ENCODE results near the gene SYTL4. TPM values are rescaled to one million over a fixed set of nuclear protein-coding genes. Genes with fewer than 3 reads are reported as not detected.

SYTL4 gene
- total RNA-seq, 2 donors from 2014 or later = 13.1 to 13.5 TPM

- no peak for TF ChIP-seq CTCF (IDR thresholded peaks at IDR 0.05)
- H3K4me3 ChIP-seq = no peak overlapping the region
These were observed 82.2 kb downstream of the SYTL4 start for GRCh38 chrX:100649550-100650356.

GRCh38 chrX:100648458-100649417, 83.2 kb downstream of the SYTL4 start:
- H3K4me3 ChIP-seq = no peak overlapping the region
- H3K36me3 ChIP-seq = no peaks in the 10 kb centered on the region
- peaks cover 5 to 27% of the 10 kb centered on the region in 2 donors for H3K4me1 ChIP-seq (ENCODE audit: control insufficient read depth in 1 of 2, low read depth in 2 of 2)
- H3K9me3 ChIP-seq = no peaks in the 10 kb centered on the region
- peak overlapping the region; percentile 67 to 71 for H3K27ac ChIP-seq
- TF ChIP-seq CTCF (IDR thresholded peaks at IDR 0.05) = no peak
- H3K27me3 ChIP-seq (replicated peaks; ENCODE audit: insufficient read depth) = no peaks in the 10 kb centered on the region
- DNase-seq (ENCODE audit: low spot score) (no peak), ATAC-seq (ENCODE audit: insufficient number of reproducible peaks, low FRiP score, low read depth) (no peak)

More at GRCh38 chrX:100649550-100650356, 82.2 kb downstream of the SYTL4 start:
- Histone ChIP-seq H3K27ac (peak overlapping the region; percentile 38 to 71), H3K4me1 (ENCODE audit: control insufficient read depth in 1 of 2, low read depth in 2 of 2) (peaks cover 5 to 20% of the 10 kb centered on the region in 2 donors), H3K36me3 (no peaks in the 10 kb centered on the region), H3K9me3 (no peaks in the 10 kb centered on the region), H3K27me3 (replicated peaks; ENCODE audit: insufficient read depth) (no peaks in the 10 kb centered on the region)
- no peak for DNase-seq (ENCODE audit: low spot score)
- ATAC-seq (ENCODE audit: insufficient number of reproducible peaks, low FRiP score, low read depth) = peak; percentile 35

- Histone ChIP-seq H3K4me3 (no peak overlapping the region), H3K36me3 (no peaks in the 10 kb centered on the region), H3K27me3 (replicated peaks; ENCODE audit: insufficient read depth) (no peaks in the 10 kb centered on the region), H3K9me3 (no peaks in the 10 kb centered on the region), H3K27ac (peak overlapping the region in 1 of 2 donors; percentile 71), H3K4me1 (ENCODE audit: control insufficient read depth in 1 of 2, low read depth in 2 of 2) (peaks cover 5 to 33% of the 10 kb centered on the region in 2 donors)
- no peak for TF ChIP-seq CTCF (IDR thresholded peaks at IDR 0.05)
- ATAC-seq (ENCODE audit: insufficient number of reproducible peaks, low FRiP score, low read depth) (no peak), DNase-seq (ENCODE audit: low spot score) (no peak)
These were observed 84.2 kb downstream of the SYTL4 start for GRCh38 chrX:100647739-100648138.

GRCh38 chrX:100647095-100647494, 84.8 kb downstream of the SYTL4 start:
- no peak for ATAC-seq (ENCODE audit: insufficient number of reproducible peaks, low FRiP score, low read depth)
- Histone ChIP-seq H3K9me3 (no peaks in the 10 kb centered on the region), H3K36me3 (no peaks in the 10 kb centered on the region), H3K4me3 (no peak overlapping the region), H3K27me3 (replicated peaks; ENCODE audit: insufficient read depth) (no peaks in the 10 kb centered on the region), H3K27ac (peak overlapping the region in 1 of 2 donors; percentile 68), H3K4me1 (ENCODE audit: control insufficient read depth in 1 of 2, low read depth in 2 of 2) (peaks cover 5 to 33% of the 10 kb centered on the region in 2 donors)
- no peak for DNase-seq (ENCODE audit: low spot score)
- no peak for TF ChIP-seq CTCF (IDR thresholded peaks at IDR 0.05)

- Histone ChIP-seq H3K4me3 (peak overlapping the region; percentile 67), H3K36me3 (no peaks in the 10 kb centered on the region), H3K9me3 (no peaks in the 10 kb centered on the region), H3K27me3 (replicated peaks; ENCODE audit: insufficient read depth) (no peaks in the 10 kb centered on the region), H3K27ac (peak overlapping the region; percentile 56 to 68), H3K4me1 (ENCODE audit: control insufficient read depth in 1 of 2, low read depth in 2 of 2) (peaks cover 5 to 33% of the 10 kb centered on the region in 2 donors)
- no peak for TF ChIP-seq CTCF (IDR thresholded peaks at IDR 0.05)
- ATAC-seq (ENCODE audit: insufficient number of reproducible peaks, low FRiP score, low read depth) = no peak
- DNase-seq (ENCODE audit: low spot score) = no peak
These were observed 86.8 kb downstream of the SYTL4 start for GRCh38 chrX:100645106-100645505.
